SK-N-MC (cell line): ENCODE measurements around the gene PDE4D.

Source experiments
- EZH2 ChIP-seq: fragments of 200-600 bp; sonication (generic); IDR thresholded peaks from one replicate; pipeline ENCODE4 v1.6.1; 2017; ENCODE audit warnings: antibody characterized with exemption
- POLR2AphosphoS5 ChIP-seq: IDR thresholded peaks from 2 replicates; pipeline ENCODE4 v1.6.1; 2012; ENCODE audit warnings: mild to moderate bottlenecking, low read depth, low read length, borderline replicate concordance

DNA sequence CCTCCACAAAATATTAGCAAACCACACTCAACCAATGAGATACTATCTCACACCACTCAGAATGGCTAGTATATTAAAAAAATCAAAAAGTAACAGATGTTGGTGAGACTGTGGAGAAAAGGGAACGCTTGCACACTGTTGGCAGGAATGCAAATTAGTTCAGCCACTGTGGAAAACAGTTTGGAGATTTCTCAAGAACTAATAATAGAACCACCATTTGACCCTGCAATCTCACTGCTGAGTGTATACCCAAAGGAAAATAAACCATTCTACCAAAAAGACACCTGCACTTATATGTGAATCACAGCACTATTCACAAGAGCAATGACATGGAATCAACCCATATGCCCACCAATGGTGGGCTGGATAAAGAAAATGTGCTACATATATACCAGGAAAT is 393.5 kb downstream of the PDE4D start:
- TF ChIP-seq EZH2 (no peak), POLR2AphosphoS5 (no peak)
